Stomach smooth muscle (tissue), 2 donors: ENCODE results near the gene SUMF1.

ENCODE experiments used
- H3K27ac ChIP-seq: one replicate; pipeline ENCODE4 v1.7.0; 2013; ENCODE audit warnings: mild to moderate bottlenecking, low read length, inconsistent platforms
- H3K27me3 ChIP-seq, 2 donors: one replicate each; pipeline ENCODE4 v1.7.0; 2013; ENCODE audit warnings: low read length in 2 of 2; ENCODE audit not compliant: insufficient read depth in 2 of 2, control insufficient read depth in 1 of 2
- H3K36me3 ChIP-seq, 2 donors: one replicate each; pipeline ENCODE4 v1.7.0; 2013; ENCODE audit warnings: low read length in 2 of 2; ENCODE audit not compliant: control insufficient read depth in 2 of 2, insufficient read depth in 2 of 2
- H3K4me1 ChIP-seq: one replicate; pipeline ENCODE4 v1.7.0; 2013; ENCODE audit warnings: low read length; ENCODE audit not compliant: control insufficient read depth, insufficient read depth
- H3K4me3 ChIP-seq, 2 donors: one replicate each; pipeline ENCODE4 v1.7.0; 2013; ENCODE audit warnings: low read length in 2 of 2
- H3K9ac ChIP-seq, 2 donors: one replicate each; pipeline ENCODE4 v1.7.0; 2013; ENCODE audit warnings: low read length in 2 of 2, mild to moderate bottlenecking in 1 of 2
- H3K9me3 ChIP-seq, 2 donors: one replicate each; pipeline ENCODE4 v1.7.0; 2013; ENCODE audit warnings: low read length in 2 of 2; ENCODE audit not compliant: control insufficient read depth in 2 of 2
- donor health status: healthy.
- donor health status: Pancreatic carcinoma.

The SUMF1 gene

GRCh38 chr3:4411833-4412232 lies 55.2 kb downstream of the SUMF1 start:
- Histone ChIP-seq H3K4me1 (peaks cover under 1% of the 10 kb centered on the region), H3K36me3 (peaks cover 5 to 8% of the 10 kb centered on the region in 2 donors), H3K4me3 (no peak overlapping the region), H3K27ac (no peak overlapping the region), H3K9me3 (no peaks in the 10 kb centered on the region), H3K27me3 (no peaks in the 10 kb centered on the region), H3K9ac (no peak overlapping the region)

GRCh38 chr3:4411236-4411635 lies 55.8 kb downstream of the SUMF1 start:
- Histone ChIP-seq H3K9me3 (no peaks in the 10 kb centered on the region), H3K36me3 (peaks cover 1 to 7% of the 10 kb centered on the region in 2 donors), H3K27me3 (no peaks in the 10 kb centered on the region), H3K4me1 (no peaks in the 10 kb centered on the region), H3K4me3 (no peak overlapping the region), H3K27ac (no peak overlapping the region), H3K9ac (no peak overlapping the region)

- no peaks in the 10 kb centered on the region for H3K4me1 ChIP-seq
- H3K9me3 ChIP-seq = no peaks in the 10 kb centered on the region
- H3K27ac ChIP-seq = no peak overlapping the region
- H3K4me3 ChIP-seq = no peak overlapping the region
- H3K36me3 ChIP-seq = peaks cover 0 to 7% of the 10 kb centered on the region in 2 donors
- no peaks in the 10 kb centered on the region for H3K27me3 ChIP-seq
- no peak overlapping the region for H3K9ac ChIP-seq
These were observed 56.5 kb downstream of the SUMF1 start for GRCh38 chr3:4410606-4411005.

GRCh38 chr3:4409971-4410573 lies 57.0 kb downstream of the SUMF1 start:
- Histone ChIP-seq H3K4me3 (no peak overlapping the region), H3K36me3 (peaks cover 0 to 7% of the 10 kb centered on the region in 2 donors)

GRCh38 chr3:4409415-4409814 lies 57.7 kb downstream of the SUMF1 start:
- Histone ChIP-seq H3K27me3 (no peaks in the 10 kb centered on the region), H3K4me3 (no peak overlapping the region), H3K4me1 (no peaks in the 10 kb centered on the region), H3K9ac (no peak overlapping the region), H3K9me3 (no peaks in the 10 kb centered on the region), H3K36me3 (peaks cover 0 to 10% of the 10 kb centered on the region in 2 donors), H3K27ac (no peak overlapping the region)

More at GRCh38 chr3:4409971-4410573, 57.0 kb downstream of the SUMF1 start:
- H3K4me1 ChIP-seq = no peaks in the 10 kb centered on the region
- H3K9ac ChIP-seq = no peak overlapping the region
- no peaks in the 10 kb centered on the region for H3K9me3 ChIP-seq
- H3K27ac ChIP-seq = no peak overlapping the region
- no peaks in the 10 kb centered on the region for H3K27me3 ChIP-seq

GRCh38 chr3:4408958-4409357 lies 58.1 kb downstream of the SUMF1 start:
- H3K27ac ChIP-seq = no peak overlapping the region
- no peaks in the 10 kb centered on the region for H3K27me3 ChIP-seq
- H3K4me3 ChIP-seq = no peak overlapping the region
- H3K4me1 ChIP-seq = no peaks in the 10 kb centered on the region
- H3K9me3 ChIP-seq = no peaks in the 10 kb centered on the region
- H3K9ac ChIP-seq = no peak overlapping the region
- peaks cover 0 to 10% of the 10 kb centered on the region in 2 donors for H3K36me3 ChIP-seq

- Histone ChIP-seq H3K27ac (no peak overlapping the region), H3K4me1 (no peaks in the 10 kb centered on the region), H3K9ac (no peak overlapping the region), H3K27me3 (no peaks in the 10 kb centered on the region), H3K4me3 (no peak overlapping the region), H3K9me3 (no peaks in the 10 kb centered on the region), H3K36me3 (peaks cover 3 to 10% of the 10 kb centered on the region in 2 donors)
These were observed 59.1 kb downstream of the SUMF1 start for GRCh38 chr3:4407941-4408340.

GRCh38 chr3:4406746-4407568 lies 60.1 kb downstream of the SUMF1 start:
- Histone ChIP-seq H3K36me3 (peaks cover 3 to 12% of the 10 kb centered on the region in 2 donors), H3K27ac (no peak overlapping the region), H3K4me3 (no peak overlapping the region), H3K4me1 (no peaks in the 10 kb centered on the region), H3K9me3 (no peaks in the 10 kb centered on the region), H3K9ac (no peak overlapping the region), H3K27me3 (no peaks in the 10 kb centered on the region)

- peaks cover 3 to 11% of the 10 kb centered on the region in 2 donors for H3K36me3 ChIP-seq
- no peak overlapping the region for H3K4me3 ChIP-seq
- H3K4me1 ChIP-seq = no peaks in the 10 kb centered on the region
- no peaks in the 10 kb centered on the region for H3K9me3 ChIP-seq
- no peak overlapping the region for H3K9ac ChIP-seq
- H3K27ac ChIP-seq = no peak overlapping the region
- no peaks in the 10 kb centered on the region for H3K27me3 ChIP-seq
These were observed 62.2 kb downstream of the SUMF1 start for GRCh38 chr3:4404881-4405280.

- Histone ChIP-seq H3K27me3 (no peaks in the 10 kb centered on the region), H3K4me1 (no peaks in the 10 kb centered on the region), H3K9me3 (no peaks in the 10 kb centered on the region), H3K27ac (no peak overlapping the region), H3K4me3 (no peak overlapping the region), H3K9ac (no peak overlapping the region), H3K36me3 (peaks cover 3 to 11% of the 10 kb centered on the region in 2 donors)
These were observed 65.6 kb downstream of the SUMF1 start for GRCh38 chr3:4401441-4401840.

GRCh38 chr3:4399476-4399875 lies 67.6 kb downstream of the SUMF1 start:
- no peaks in the 10 kb centered on the region for H3K9me3 ChIP-seq
- H3K9ac ChIP-seq = no peak overlapping the region
- peaks cover 3 to 8% of the 10 kb centered on the region in 2 donors for H3K36me3 ChIP-seq
- no peak overlapping the region for H3K4me3 ChIP-seq
- H3K27me3 ChIP-seq = no peaks in the 10 kb centered on the region
- no peaks in the 10 kb centered on the region for H3K4me1 ChIP-seq
- no peak overlapping the region for H3K27ac ChIP-seq
